Caco-2 (cell line): ENCODE data around the gene PTGIR. TPM values are rescaled to one million over a fixed set of nuclear protein-coding genes. Genes with fewer than 3 reads are reported as not detected.

Experiments
- BruUV-seq: library from RNA; stranded (reverse); fragments of 400-500 nt; replicated peaks from 2 replicates; lab custom pipeline; 2021; lab: Mats Ljungman, UMichigan
- CTCF ChIA-PET: fragments of 300-600 bp; sonication (Branson Sonifier 250); formaldehyde crosslinking; loops from one replicate; lab custom pipeline; 2022; ENCODE audit warnings: antibody characterized with exemption; lab: Charles Lee
- POLR2A ChIA-PET: fragments of 300-600 bp; sonication (Branson Sonifier 250); formaldehyde crosslinking; loops from one replicate; lab custom pipeline; 2022; ENCODE audit warnings: antibody characterized with exemption; lab: Charles Lee
- DNase-seq, 2 experiments: peaks; one replicate each; pipeline versions ENCODE4 v3.0.0 to v3.0.0-alpha.2; 2020 to 2022
- H3K27me3 ChIP-seq: replicated peaks from 2 replicates; pipeline ENCODE4 v1.6.0; 2011; ENCODE audit warnings: low read length; ENCODE audit not compliant: control insufficient read depth, insufficient read depth
- H3K36me3 ChIP-seq: 2 replicates; pipeline ENCODE4 v1.5.1; 2011; ENCODE audit warnings: low read length; ENCODE audit not compliant: control insufficient read depth, insufficient read depth
- H3K4me1 ChIP-seq: fragments of 250-450 bp; sonication (Bioruptor Pico); 2 replicates; pipeline ENCODE4 v1.5.1; 2020; ENCODE audit warnings: mild to moderate bottlenecking
- H3K4me3 ChIP-seq: 2 replicates; pipeline ENCODE4 v1.5.1; 2011; ENCODE audit warnings: low read depth, mild to moderate bottlenecking, control low read depth, low read length
- H3K9me3 ChIP-seq: fragments of 250-450 bp; sonication (Bioruptor Pico); 2 replicates; pipeline ENCODE4 v1.5.1; 2020; ENCODE audit warnings: mild to moderate bottlenecking, moderate library complexity
- H3K27ac Mint-ChIP-seq: one replicate; pipeline ENCODE4 v1.8.0; 2022; ENCODE audit warnings: mixed read lengths; ENCODE audit not compliant: unreplicated experiment
- H3K27me3 Mint-ChIP-seq: one replicate; pipeline ENCODE4 v1.8.0; 2022; ENCODE audit warnings: mixed read lengths; ENCODE audit not compliant: insufficient read depth, unreplicated experiment
- H3K36me3 Mint-ChIP-seq: one replicate; pipeline ENCODE4 v1.8.0; 2022; ENCODE audit warnings: mild to moderate bottlenecking, mixed read lengths; ENCODE audit not compliant: insufficient read depth, unreplicated experiment
- H3K4me1 Mint-ChIP-seq: one replicate; pipeline ENCODE4 v1.8.0; 2022; ENCODE audit warnings: low read depth, mixed read lengths; ENCODE audit not compliant: unreplicated experiment
- H3K4me3 Mint-ChIP-seq: one replicate; pipeline ENCODE4 v1.8.0; 2022; ENCODE audit warnings: mild to moderate bottlenecking, moderate library complexity, mixed read lengths; ENCODE audit not compliant: unreplicated experiment
- H3K9me3 Mint-ChIP-seq: one replicate; pipeline ENCODE4 v1.8.0; 2022; ENCODE audit warnings: mixed read lengths; ENCODE audit not compliant: unreplicated experiment
- intact Hi-C: fragments of 100-400 bp; cut with micrococcal nuclease; formaldehyde crosslinking; loops from one replicate; pipeline ENCODE4 v1.10.0; 2022; ENCODE audit not compliant: unreplicated experiment
- total RNA-seq: library from RNA; stranded (reverse); gene quantifications from 2 replicates; pipeline ENCODE4 v1.2.3, GENCODE V29; 2022
- TF ChIP-seq, protein P1 (sequence below), 2 experiments: fragments of 200-600 bp in 1 of 2; IDR thresholded peaks; 1 replicate in 1 of 2; 2 replicates in 1 of 2; pipeline versions ENCODE4 v1.5.1 to v1.8.0; 2011 to 2022; ENCODE audit warnings: antibody characterized with exemption in 1 of 2, control low read depth in 1 of 2, inconsistent platforms in 1 of 2, low read depth in 1 of 2, low read length in 1 of 2, mild to moderate bottlenecking in 1 of 2, moderate library complexity in 1 of 2; ENCODE audit not compliant: insufficient read depth in 1 of 2, severe bottlenecking in 1 of 2, unreplicated experiment in 1 of 2

PTGIR gene
- total RNA-seq, 1 experiment from 2014 or later, result not detected

DNA sequence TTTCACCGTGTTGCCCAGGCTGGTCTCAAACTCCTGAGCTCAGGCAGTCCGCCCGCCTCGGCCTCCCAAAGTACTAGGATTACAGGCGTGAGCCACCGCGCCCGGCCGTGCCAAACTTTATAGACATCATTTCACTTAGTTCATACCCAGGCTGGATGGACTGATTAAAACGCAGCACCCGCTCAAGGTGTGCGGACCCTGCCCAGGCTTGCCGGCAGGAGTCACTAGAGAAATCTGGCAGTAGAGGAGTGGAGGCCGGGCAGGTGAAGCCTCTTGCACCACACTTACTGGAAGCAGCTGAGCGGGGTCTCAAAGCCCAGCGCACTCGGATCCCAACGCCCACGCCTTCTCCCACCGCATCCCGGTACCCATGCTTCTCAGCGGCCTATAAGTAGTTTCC, 11.4 kb downstream of the PTGIR start:
- Mint-ChIP-seq H3K4me3 (no peak overlapping the region), H3K9me3 (no peaks in the 10 kb centered on the region)

DNA sequence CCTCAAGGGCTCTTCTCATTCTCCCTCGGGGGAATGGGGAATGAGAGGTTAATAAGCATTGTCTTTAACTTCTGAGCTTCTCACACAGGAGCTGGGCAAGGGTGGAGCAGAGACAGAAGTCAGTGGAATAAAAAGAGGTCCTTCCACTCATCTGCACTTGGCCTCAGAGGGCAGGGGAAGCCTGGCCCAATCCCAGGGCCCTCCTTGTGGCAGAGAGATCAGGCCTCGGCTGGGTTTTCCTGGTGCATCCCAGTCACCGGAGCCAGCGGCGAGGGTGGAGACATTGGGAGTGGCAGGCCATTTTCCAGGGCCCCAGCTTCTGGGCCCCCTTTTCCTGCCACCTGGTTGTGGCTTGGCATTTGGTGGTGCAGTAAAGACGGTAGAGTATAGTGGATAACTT, 13.1 kb downstream of the PTGIR start:
- intact Hi-C loops, result no loop called here

More for the DNA sequence above, 11.4 kb downstream of the PTGIR start:
- Histone ChIP-seq H3K4me3 (no peak overlapping the region), H3K36me3 (no peaks in the 10 kb centered on the region; the same call in none of the 2 replicates), H3K9me3 (no peaks in the 10 kb centered on the region), H3K4me1 (no peaks in the 10 kb centered on the region), H3K27me3 (no peaks in the 10 kb centered on the region)
- no TSS peak for BruUV-seq
- intact Hi-C loops, result no loop called here
- POLR2A ChIA-PET, result interaction anchor here (1.0 kb wide), 1 partner anchor 10 kb away, joined by 3 read pairs; no protein-coding TSS in a partner anchor
- peaks cover 26% of the 10 kb centered on the region for H3K36me3 Mint-ChIP-seq
- DNase-seq, result no peak
- TF ChIP-seq, protein P1, sequence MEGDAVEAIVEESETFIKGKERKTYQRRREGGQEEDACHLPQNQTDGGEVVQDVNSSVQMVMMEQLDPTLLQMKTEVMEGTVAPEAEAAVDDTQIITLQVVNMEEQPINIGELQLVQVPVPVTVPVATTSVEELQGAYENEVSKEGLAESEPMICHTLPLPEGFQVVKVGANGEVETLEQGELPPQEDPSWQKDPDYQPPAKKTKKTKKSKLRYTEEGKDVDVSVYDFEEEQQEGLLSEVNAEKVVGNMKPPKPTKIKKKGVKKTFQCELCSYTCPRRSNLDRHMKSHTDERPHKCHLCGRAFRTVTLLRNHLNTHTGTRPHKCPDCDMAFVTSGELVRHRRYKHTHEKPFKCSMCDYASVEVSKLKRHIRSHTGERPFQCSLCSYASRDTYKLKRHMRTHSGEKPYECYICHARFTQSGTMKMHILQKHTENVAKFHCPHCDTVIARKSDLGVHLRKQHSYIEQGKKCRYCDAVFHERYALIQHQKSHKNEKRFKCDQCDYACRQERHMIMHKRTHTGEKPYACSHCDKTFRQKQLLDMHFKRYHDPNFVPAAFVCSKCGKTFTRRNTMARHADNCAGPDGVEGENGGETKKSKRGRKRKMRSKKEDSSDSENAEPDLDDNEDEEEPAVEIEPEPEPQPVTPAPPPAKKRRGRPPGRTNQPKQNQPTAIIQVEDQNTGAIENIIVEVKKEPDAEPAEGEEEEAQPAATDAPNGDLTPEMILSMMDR (IDR thresholded peaks at IDR 0.05; ENCODE audit: insufficient read depth in 1 of 2, low read depth in 1 of 2, low read length in 1 of 2, severe bottlenecking in 1 of 2, unreplicated experiment in 1 of 2), result no peak
- H3K27ac Mint-ChIP-seq, result no peak overlapping the region
- CTCF ChIA-PET, result interaction anchor here (1.0 to 3.1 kb wide), 7 partner anchors 9 to 618 kb away, joined by 3 to 60 read pairs (median 5); partner anchors contain the start of genes CALM3, CCDC61 and DACT3
- no peaks in the 10 kb centered on the region for H3K27me3 Mint-ChIP-seq
- peaks cover 6% of the 10 kb centered on the region for H3K4me1 Mint-ChIP-seq

More for the DNA sequence above, 13.1 kb downstream of the PTGIR start:
- no peaks in the 10 kb centered on the region for H3K9me3 Mint-ChIP-seq
- ChIA-PET CTCF (interaction anchor here (0.6 to 2.7 kb wide), 5 partner anchors 9 to 282 kb away, joined by 3 to 19 read pairs (median 6); partner anchors contain the start of genes CALM3 and DACT3), POLR2A (interaction anchor here (0.5 to 1.5 kb wide), 3 partner anchors 11 to 64 kb away, joined by 3 to 6 read pairs (median 3); partner anchors contain the start of gene CALM3)
- Histone ChIP-seq H3K9me3 (no peaks in the 10 kb centered on the region), H3K36me3 (peaks cover 7% of the 10 kb centered on the region), H3K27me3 (no peaks in the 10 kb centered on the region), H3K4me3 (no peak overlapping the region), H3K4me1 (no peaks in the 10 kb centered on the region)
- no peak for DNase-seq
- peaks cover 6% of the 10 kb centered on the region for H3K4me1 Mint-ChIP-seq
- no TSS peak for BruUV-seq
- no peak overlapping the region for H3K27ac Mint-ChIP-seq
- H3K36me3 Mint-ChIP-seq, result peaks cover 42% of the 10 kb centered on the region
- TF ChIP-seq, protein P1 (IDR thresholded peaks at IDR 0.05; ENCODE audit: insufficient read depth in 1 of 2, low read depth in 1 of 2, low read length in 1 of 2, severe bottlenecking in 1 of 2, unreplicated experiment in 1 of 2), result no peak
- no peak overlapping the region for H3K4me3 Mint-ChIP-seq
- no peaks in the 10 kb centered on the region for H3K27me3 Mint-ChIP-seq
